GM12892 (cell line): ENCODE measurements around the gene TOM1L2.

Experiments
- POLR2A ChIP-seq: IDR thresholded peaks from 2 replicates; pipeline ENCODE4 v1.6.1; 2011; ENCODE audit warnings: low read depth, low read length, control low read depth
- POLR2AphosphoS5 ChIP-seq: IDR thresholded peaks from 2 replicates; pipeline ENCODE4 v1.6.1; 2011; ENCODE audit warnings: low read depth, low read length, control low read depth

GRCh38 chr17:17896746-17897145 is 75.5 kb downstream of the TOM1L2 start:
- TF ChIP-seq POLR2AphosphoS5: no peak
- no peak for TF ChIP-seq POLR2A
